Measurements from ENCODE around the gene FBN1.

The FBN1 gene

GRCh38 chr15:48473667-48474066 is 171.8 kb downstream of the FBN1 start:
- no peak for ATAC-seq
- no peak for TF ChIP-seq CSDC2 (CRISPR knock-in tag; IDR thresholded peaks at IDR 0.05)

- TF ChIP-seq POU6F1 (CRISPR knock-in tag; IDR thresholded peaks at IDR 0.05; ENCODE audit: borderline replicate concordance, low read depth) (no peak), TOX (CRISPR knock-in tag; IDR thresholded peaks at IDR 0.05; ENCODE audit: borderline replicate concordance) (no peak), ZNF8 (CRISPR knock-in tag; IDR thresholded peaks at IDR 0.05) (no peak)
- peak; percentile 40; the same call in 2 of the 3 replicates for ATAC-seq
These were observed 172.8 kb downstream of the FBN1 start for GRCh38 chr15:48472756-48473155.

GRCh38 chr15:48471073-48471472 is 174.4 kb downstream of the FBN1 start:
- TF ChIP-seq ZNF70 (CRISPR knock-in tag; IDR thresholded peaks at IDR 0.05) (no peak), TSHZ2 (CRISPR knock-in tag; IDR thresholded peaks at IDR 0.05) (no peak), GLIS3 (CRISPR knock-in tag; IDR thresholded peaks at IDR 0.05) (no peak), ZFP3 (CRISPR knock-in tag; IDR thresholded peaks at IDR 0.05) (no peak), TOX (CRISPR knock-in tag; IDR thresholded peaks at IDR 0.05; ENCODE audit: borderline replicate concordance) (no peak), ZNF565 (CRISPR knock-in tag; conservative IDR thresholded peaks at IDR 0.05; ENCODE audit: low read depth) (no peak), CSDC2 (CRISPR knock-in tag; IDR thresholded peaks at IDR 0.05) (no peak), ZNF8 (CRISPR knock-in tag; IDR thresholded peaks at IDR 0.05) (no peak), POU6F1 (CRISPR knock-in tag; IDR thresholded peaks at IDR 0.05; ENCODE audit: borderline replicate concordance, low read depth) (no peak), ISL1 (CRISPR knock-in tag; IDR thresholded peaks at IDR 0.05) (no peak), SNAI2 (CRISPR knock-in tag; IDR thresholded peaks at IDR 0.05) (no peak), PATZ1 (CRISPR knock-in tag; IDR thresholded peaks at IDR 0.05; ENCODE audit: borderline replicate concordance) (no peak), TCF4 (CRISPR knock-in tag; IDR thresholded peaks at IDR 0.05; ENCODE audit: borderline replicate concordance) (no peak), ZC3H10 (CRISPR knock-in tag; IDR thresholded peaks at IDR 0.05) (no peak), OSR1 (CRISPR knock-in tag; IDR thresholded peaks at IDR 0.05) (no peak), ESRRG (CRISPR knock-in tag; IDR thresholded peaks at IDR 0.05) (no peak), CSRNP3 (CRISPR knock-in tag; IDR thresholded peaks at IDR 0.05) (no peak)
- no peak for ATAC-seq

- TF ChIP-seq POU6F1 (CRISPR knock-in tag; IDR thresholded peaks at IDR 0.05; ENCODE audit: borderline replicate concordance, low read depth) (no peak), CSDC2 (CRISPR knock-in tag; IDR thresholded peaks at IDR 0.05) (no peak), ESRRG (CRISPR knock-in tag; IDR thresholded peaks at IDR 0.05) (no peak), PPARA (CRISPR knock-in tag; IDR thresholded peaks at IDR 0.05; ENCODE audit: borderline replicate concordance) (no peak), RARB (CRISPR knock-in tag; IDR thresholded peaks at IDR 0.05) (no peak), SNAI2 (CRISPR knock-in tag; IDR thresholded peaks at IDR 0.05) (no peak), TCF4 (CRISPR knock-in tag; IDR thresholded peaks at IDR 0.05; ENCODE audit: borderline replicate concordance) (no peak), CREB5 (CRISPR knock-in tag; IDR thresholded peaks at IDR 0.05; ENCODE audit: low read depth) (no peak), ARNTL (CRISPR knock-in tag; IDR thresholded peaks at IDR 0.05; ENCODE audit: borderline replicate concordance, low read depth) (no peak), ZNF565 (CRISPR knock-in tag; conservative IDR thresholded peaks at IDR 0.05; ENCODE audit: low read depth) (no peak), ZFP30 (CRISPR knock-in tag; IDR thresholded peaks at IDR 0.05) (no peak), ZFP3 (CRISPR knock-in tag; IDR thresholded peaks at IDR 0.05) (no peak)
- no peak for ATAC-seq
These were observed 175.4 kb downstream of the FBN1 start for GRCh38 chr15:48470096-48470495.
